ENCODE data around the gene COL4A5.

Gene COL4A5

DNA sequence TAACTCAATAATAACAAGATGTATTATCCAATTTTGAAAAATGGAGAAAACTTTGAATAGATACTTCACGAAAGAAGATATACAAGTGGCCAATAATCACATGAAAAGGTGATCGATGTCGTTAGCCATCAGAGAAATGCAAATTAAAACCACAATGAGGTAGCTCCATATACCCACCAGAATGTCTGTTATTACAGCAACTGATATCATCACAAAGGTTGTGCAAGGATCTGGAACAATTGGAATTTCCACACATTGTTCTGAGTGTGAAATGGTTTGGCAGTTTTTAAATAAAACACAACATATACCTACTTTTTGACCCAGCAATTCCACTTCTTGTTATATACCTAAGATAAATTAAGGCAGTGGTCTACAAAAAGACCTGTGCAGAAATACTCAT lies 225.1 kb downstream of the COL4A5 start:
- no peak for DNase-seq

DNA sequence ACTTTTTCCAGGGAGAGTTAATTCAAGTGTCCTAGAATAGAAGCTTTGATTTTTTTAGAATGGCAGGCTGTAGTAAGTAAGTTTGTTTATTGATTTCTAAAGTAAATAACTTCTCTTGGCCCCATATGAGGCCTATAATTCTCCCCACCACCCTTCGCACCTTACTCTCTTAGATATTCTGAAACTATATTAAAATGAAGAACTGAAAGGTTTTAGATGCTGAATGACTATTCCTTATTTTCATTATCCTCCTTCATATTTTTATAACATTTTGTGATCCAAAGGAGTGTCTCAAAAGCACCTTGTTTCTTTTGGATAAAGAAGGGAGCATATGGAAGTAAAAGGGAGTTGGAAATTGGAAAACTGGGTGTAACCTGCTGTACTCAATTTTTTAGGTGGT lies 226.5 kb downstream of the COL4A5 start:
- DNase-seq = no peak

DNA sequence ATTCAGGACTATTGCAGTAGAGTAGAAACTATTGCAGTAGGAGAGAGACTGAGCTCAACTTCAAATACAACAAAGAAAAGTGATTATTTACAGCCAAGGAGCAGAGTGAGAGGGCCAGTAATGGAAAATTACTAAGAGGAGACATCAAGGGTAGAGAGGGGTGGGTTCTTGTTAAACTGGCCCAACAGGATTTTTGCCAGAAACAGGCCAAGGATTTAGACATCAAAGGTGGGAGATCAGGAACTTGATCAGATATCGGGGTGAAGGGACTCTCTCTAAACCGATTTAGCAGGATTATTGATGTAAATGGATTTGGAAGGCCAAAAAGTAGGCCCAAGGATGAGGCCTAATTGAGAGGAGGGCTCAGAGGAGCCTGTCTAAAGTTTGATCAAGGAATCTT lies 231.9 kb downstream of the COL4A5 start:
- no peak for DNase-seq

DNA sequence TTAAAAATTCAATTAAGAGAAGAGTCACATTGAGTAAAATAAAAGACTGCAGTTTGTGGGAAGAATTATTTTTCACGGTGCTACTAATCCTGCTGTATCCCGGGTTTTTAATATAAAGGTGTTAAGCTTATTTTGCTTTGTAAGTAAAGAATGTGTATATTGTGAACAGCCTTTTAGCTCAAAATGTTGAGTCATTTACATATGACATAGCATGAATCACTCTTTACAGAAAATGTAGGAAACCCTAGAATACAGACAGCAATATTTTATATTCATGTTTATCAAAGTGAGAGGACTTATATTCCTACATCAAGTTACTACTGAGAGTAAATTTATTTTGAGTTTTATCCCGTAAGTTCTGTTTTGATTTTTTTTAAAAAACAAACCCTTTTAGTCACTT lies 257.1 kb downstream of the COL4A5 start:
- no peak for DNase-seq

DNA sequence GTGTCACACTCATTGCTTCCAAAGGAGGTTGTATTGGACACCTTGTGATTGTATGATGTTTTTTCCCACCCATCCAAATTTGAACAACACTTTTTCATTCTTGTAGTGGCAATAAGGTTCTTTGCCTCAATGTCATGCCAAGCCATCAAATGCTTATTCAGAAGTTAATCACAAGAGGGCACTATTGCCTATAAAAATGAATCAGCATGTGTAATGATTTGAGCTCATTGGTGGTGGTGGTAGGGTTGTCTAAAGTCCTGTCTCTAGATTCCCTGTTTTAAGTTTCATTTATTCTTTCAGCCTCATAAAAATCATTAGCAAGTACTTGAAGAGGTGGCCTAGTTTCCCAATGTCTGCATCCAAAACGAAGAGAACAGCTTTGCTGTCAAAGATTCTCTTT lies 259.7 kb downstream of the COL4A5 start:
- DNase-seq = no peak

DNA sequence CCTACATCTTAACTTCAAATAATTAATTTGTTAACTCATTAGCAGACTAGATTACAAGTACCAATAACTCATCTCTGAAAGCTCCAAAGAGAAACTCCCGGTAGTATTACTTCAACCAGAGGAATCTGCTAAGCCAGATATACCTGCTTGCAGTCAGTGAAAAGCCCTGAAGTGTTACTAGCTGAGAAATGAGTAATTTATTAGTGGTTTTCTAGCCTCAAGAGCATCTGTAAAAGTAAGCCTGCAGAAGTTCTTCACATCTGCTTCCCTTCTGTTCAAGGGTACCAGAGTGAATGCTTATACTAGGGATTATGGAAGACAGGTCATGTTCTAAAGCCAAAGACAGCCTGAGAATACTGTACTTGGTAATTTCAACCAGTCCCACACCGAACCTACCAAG lies 262.0 kb downstream of the COL4A5 start:
- no peak for DNase-seq

DNA sequence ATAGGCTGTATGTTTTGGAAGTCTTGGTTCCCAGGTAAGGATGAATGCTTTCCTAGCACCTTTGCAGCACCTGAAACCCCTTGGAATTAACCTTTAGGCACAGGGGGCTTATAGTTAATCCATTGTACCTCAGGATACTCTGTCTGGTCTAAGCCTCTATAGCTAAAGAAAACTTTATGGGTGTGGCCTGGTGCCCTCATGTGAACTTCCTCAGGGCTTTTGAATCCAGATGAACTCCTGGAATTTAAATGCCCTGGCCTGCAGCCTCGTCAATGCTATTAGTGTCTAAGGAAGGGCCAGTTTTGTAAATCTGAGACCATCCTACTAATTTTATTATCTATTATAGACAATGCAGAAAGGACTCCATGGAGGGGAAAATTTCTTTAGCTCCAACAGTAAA lies 262.9 kb downstream of the COL4A5 start:
- no peak for DNase-seq

DNA sequence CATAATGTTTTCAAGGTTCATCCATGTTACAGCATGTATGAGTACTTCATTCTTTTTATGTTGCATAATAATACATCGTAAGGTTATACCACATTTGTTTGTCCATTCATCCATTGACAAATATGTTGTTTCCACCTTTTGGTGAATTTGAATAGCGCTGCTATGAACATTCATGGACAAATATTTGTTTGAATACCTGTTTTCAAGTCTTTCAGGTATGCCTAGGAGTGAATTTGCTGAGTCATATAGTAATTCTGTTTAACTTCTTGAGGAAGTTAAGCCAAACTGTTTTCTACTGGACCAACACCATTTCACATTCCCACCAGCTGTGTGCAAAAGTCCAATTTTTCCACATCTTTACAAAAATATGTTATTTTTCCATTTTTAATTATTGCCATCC lies 265.2 kb downstream of the COL4A5 start:
- no peak for DNase-seq

DNA sequence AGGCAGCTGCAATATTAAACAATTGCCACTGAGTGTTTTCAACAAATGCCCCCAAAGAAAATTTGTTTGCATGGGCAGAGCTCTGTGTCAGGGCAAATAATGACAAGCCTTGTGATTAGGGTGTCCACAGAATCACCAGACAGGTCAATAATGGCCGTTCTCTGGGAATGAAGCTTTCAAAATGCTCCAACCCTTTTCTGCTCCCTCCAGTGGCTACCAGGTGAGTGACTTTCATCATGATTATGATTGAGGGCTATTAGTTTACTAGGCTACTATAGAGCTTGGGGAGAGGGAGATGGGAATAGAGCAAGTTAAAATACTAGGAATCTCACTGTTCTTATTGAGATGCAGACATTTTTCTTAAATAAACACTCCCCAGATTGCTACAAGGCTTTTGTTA lies 273.2 kb downstream of the COL4A5 start:
- no peak for DNase-seq

DNA sequence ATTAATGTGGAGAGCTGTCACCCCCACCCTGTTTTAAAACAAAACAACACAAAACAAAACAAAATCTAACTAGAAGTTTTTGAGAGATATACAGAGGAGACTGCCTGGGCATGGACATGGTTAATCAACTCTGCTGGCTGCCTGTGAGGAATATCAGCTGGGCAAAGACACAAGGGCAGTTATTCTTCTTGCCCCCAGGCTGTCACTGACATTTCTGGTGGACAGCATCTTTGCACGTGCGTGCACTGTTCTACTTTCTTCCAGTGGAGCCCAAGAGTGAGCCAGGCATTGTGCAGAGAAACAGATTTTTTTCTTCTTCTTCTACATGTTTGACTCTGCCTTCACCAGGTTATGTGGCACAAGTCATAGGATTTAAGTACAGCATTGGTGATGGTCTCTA lies 282.9 kb downstream of the COL4A5 start:
- DNase-seq = no peak

DNA sequence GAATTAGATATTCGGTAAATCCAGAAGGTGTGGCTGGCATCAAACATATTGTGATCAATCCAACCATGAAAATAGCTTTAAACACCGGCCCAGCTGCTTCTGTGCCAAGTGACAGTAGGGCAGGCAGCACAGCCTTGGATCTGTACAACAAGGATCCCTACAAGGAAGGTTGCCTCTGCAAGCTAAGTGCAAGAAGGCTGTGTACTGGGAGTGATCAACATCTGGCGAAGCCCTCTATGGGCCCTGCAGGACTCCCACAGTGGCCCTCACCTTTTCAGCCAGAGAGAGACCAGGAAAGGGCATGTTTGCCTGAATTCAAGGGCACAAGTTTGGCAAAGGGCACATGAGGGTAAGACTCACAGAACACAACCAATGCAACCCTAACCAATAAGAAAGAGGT lies 287.1 kb downstream of the COL4A5 start:
- no peak for DNase-seq

DNA sequence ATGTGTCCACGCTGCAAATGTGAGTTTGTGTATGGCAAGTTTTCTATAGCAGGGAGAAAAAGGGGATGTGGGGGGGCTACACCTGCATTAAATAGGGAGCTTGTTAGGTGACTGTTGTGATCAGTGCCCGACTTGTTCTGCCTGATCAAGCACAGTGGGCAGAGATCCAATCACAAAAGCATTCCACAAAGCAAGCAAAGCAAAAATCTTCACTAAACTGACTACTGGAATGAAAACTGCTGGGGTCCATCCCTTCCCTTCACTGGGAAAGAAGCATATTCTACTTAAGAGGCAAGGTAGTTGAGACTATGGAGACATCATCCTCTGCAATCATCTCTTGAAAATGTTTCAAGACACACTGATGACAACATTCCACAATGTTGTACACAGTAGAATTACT lies 291.5 kb downstream of the COL4A5 start:
- DNase-seq = no peak

DNA sequence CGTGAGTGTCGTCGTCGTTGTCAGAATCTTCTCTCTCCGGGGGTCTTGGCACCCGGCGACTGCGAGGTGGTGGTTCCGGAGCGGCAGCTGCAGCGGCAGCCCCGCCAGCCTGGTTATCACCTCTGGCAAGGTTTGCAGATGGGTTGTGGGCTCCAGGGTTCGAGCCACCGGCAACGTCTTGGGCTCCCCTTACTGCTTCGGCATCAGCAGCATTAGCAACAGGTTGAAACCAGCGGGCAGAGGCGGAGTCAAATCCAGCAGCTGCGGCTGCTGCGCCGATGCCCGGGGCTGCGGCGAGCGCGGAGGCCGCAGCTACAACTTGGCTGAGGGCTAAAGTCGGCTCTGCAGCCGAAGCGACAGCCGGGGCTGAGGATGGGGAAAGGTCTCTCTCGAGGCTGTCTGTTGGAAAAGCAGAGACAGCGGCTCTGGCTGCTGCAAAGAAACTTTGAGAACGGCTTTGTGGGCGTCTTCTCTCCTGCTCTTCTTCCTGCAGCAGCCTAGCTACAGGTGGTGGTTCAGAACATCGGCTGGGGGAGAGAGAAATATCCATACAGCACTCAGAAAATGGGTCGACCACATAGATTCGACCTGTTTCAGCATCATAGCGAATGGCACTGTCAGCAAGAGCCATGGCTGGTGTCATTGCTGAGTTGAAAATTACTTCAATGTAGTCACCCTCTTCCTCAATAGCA lies 293.1 kb downstream of the COL4A5 start:
- DNase-seq = no peak

DNA sequence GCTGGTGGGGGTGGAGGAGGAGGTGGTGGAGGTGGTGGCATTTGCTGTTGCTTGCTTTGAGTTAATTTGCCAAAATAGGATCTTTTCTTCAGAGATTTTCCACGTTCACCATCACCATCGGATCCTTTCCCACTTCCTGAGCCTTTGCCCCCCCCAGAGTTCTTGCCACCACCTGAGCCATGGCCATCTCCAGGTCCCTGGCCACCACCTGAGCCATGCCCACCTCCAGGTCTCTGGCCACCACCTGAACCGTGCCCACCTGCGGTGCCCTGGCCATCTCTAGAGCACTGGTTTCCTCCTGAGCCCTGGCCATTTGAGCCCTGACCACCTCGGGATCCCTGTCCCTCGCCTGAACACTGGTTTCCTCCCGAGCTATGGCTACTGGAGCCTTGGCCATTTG lies 294.8 kb downstream of the COL4A5 start:
- DNase-seq = no peak

DNA sequence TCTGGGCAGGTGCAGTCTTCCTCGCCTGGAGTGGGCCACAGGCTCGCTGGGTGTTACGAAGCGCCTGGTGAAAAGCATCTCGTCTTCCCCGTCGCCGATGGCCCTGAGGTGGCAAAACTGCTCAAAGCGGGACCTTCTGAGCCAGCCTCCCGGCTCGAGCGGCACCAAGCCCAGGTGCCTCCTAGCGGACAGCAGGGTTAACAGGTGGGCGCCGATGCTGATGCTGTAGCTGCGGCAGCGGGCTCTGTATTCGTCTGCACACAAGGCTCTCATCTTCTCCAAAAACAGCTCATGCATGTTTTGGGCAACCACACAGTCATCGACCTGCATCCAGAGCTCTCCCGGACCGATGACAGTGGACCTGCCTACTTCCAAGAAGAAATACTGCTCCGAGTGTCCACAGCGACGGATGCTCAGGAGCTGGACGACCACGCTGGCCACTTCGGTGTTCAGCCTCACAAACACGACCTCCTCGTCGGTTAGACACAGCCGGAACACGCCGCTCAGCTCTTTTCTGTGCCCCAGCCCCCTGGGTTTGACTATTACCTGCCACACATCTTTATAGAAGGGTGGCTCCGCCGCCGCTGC lies 295.5 kb downstream of the COL4A5 start:
- no peak for DNase-seq

DNA sequence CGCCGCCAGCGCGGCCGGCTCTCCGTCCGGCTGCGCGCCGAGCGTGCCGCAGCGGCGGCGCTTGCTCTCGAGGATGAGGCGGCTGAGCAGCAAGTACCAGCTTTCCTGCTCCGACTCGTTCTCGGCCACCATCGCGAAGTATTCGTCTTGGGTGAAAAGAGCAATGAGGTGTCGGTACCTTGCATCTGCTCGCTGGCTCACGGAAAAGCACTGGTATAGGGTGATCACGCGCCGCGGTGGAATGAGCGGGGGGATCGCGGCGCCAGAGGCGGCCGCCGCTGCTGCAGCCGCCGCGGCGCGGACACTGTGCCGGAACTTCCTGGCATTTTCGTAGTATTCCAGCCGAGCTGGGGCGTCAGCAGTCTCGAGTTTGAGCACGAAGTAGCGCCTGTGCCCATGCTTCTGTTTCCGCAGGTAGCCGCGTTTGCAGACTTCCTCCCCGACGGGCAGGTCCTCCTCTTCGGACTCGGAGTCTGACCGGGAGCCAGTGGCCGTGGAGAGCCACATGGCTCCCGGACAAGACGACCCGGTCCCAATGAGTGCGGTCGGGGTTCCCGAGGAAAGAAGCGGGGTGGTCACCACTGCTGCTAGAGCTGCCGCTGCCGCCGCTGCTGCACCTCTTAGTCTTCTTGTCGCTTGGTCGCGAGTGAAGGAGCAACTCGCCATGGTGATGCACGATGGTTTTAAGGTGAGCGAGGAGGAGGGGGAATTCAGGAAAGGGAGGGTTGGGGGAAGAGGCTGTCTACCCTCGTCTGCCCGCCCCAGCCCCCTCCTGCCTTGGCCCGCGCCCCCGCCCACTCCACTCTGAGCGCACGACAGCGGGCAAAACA lies 296.3 kb downstream of the COL4A5 start:
- DNase-seq = no peak

DNA sequence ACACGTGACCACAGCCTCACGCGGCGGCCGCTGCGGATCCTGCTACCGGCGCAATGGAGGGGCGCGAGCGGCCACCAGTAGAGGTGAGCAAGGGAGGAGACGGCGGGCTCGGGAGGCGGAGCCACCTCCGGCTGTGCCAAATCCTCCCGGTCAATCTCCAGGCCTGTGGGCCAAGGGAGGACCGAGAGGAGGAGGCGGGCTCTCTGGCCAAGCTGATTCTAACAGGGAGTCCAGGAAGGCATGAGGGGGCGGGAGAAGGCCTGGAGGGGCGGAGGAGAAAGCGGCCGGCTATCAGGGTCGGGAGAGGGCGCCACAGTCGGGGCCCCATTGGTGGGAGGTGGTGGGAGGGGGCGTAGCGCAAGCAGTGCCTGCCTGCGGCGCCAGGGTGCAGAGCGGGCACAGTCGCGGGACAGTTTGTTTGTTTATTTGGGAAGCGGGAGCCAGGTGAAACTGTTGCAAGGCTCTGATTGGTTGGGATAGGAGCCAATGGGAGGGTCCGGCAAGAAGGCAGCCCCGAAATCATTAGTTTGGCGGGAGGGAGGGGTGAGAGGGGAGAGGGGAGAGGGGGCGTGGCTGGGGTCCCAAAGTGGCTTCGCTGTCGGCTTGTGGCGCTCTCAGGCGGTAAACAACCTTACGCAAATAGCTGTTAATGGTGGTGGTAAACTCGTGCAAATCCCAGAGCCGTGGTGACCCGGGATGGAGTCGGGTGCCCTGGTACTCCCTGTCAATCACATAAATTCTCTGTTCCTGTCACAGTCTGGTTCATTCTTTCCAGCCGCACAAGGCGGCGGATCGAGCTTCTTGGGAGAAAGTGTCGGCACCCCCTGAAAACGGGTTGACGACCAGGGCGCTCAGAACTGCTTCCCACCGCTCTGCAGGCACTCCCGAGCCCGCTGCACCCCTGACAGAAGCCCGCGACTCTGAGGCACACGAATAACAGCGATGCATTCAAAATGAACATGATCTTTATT lies 297.2 kb downstream of the COL4A5 start, which contains the start of gene IRS4:
Gene IRS4 (minus strand): TSS at position 55 of the 971 bp plus-strand sequence.
- DNase-seq = no peak

DNA sequence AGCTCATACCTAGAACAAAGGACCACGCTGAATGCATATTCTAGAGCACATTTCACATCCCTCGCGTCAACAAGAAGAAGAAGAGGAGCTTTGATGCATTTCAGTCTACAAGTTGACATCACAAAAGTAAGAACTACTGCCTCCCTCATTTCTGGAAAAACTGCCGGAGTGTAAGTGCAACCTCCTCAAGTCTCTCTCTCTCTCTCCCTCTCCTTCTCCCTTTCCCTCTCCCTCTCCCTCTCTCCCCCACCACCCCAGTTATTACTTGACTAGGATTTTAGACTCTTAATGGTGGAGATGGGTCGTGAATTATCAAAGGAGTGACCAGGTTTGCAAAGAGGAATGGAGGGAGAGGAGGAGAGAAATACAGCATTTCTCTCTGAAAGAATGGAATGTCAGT lies 298.1 kb downstream of the COL4A5 start:
- DNase-seq = no peak

DNA sequence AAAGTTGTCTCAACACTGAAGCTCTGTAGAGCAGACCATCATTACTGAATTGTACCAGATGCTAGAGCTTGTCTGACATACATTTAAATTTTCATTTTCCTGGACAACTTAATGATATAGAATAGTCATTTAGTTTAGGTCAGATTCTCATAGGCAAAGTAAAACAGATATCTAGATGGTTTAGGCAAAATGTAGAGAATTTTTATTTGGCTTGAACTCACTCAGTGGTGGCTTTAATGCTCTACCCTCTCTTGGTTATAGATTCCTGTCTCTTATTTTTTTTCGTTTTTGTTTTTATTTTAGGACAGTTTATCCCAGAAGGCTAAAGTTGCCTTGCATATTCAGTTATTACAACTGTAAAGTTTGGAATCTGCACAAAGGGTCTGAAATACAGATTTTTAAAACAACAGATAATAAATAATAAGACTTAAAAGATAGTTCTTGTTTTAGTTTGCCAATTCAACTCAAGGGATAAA lies 300.7 kb downstream of the COL4A5 start:
- no peak for DNase-seq

Measured in CD4-positive, alpha-beta T cell treated with Interferon gamma for 1 hour (primary cell).